Aortic smooth muscle cell (primary cell): Measurements from ENCODE around the gene CXXC5. TPM values are rescaled to one million over a fixed set of nuclear protein-coding genes. Genes with fewer than 3 reads are reported as not detected.

Experiments
- total RNA-seq: library from RNA; depleted of rRNA; stranded (reverse); fragments of >200 nt; gene quantifications from 2 replicates; pipeline ENCODE4 v1.2.3, GENCODE V29; 2014

CXXC5 gene
- 117 and 166 TPM in 2 replicates for total RNA-seq

DNA sequence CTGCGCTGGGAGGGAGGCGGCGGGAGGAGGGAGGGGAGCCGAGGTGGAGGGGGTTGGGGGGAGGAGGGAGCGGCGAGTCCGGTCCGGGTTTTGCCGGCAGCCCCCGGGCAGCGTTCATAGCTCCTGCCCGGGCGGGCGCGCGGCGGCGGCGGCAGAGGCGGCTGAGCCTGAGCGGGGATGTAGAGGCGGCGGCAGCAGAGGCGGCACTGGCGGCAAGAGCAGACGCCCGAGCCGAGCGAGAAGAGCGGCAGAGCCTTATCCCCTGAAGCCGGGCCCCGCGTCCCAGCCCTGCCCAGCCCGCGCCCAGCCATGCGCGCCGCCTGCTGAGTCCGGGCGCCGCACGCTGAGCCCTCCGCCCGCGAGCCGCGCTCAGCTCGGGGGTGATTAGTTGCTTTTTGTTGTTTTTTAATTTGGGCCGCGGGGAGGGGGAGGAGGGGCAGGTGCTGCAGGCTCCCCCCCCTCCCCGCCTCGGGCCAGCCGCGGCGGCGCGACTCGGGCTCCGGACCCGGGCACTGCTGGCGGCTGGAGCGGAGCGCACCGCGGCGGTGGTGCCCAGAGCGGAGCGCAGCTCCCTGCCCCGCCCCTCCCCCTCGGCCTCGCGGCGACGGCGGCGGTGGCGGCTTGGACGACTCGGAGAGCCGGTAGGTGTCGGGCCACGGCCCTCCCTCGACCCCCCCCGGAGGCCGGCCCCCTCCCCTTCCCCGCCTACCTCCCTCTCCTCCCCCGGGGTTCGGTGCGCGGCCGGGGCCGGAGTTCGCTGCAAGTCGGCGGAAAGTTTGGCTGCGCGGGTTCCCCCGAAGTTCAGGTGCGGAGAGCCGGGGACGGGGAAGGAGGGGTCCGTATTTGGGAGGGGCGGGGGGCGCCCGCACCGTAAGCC is at the start of gene CXXC5:
TSS of gene CXXC5 (plus strand) at position 145 of the 877 bp plus-strand sequence. CDS start 32,175 bp downstream, outside the sequence.

Other genes starting within 250 kb of the CXXC5 start
- gene SPATA24, start 244.3 kb upstream of the CXXC5 start, total RNA-seq = 7.0 and 9.6 TPM in 2 replicates
- gene DNAJC18, start 208.8 kb upstream of the CXXC5 start, total RNA-seq = 6.2 and 6.9 TPM in 2 replicates
- gene ECSCR, start 185.6 kb upstream of the CXXC5 start, total RNA-seq = 6.8 and 13.7 TPM in 2 replicates
- gene SMIM33, start 177.3 kb upstream of the CXXC5 start, total RNA-seq = not detected in 2 replicates
- 57.2 and 98.0 TPM in 2 replicates for gene STING1, start 165.6 kb upstream of the CXXC5 start, total RNA-seq
- gene UBE2D2, start 87.0 kb upstream of the CXXC5 start, total RNA-seq = 48.7 and 50.7 TPM in 2 replicates
- gene PSD2, start 147.5 kb downstream of the CXXC5 start, total RNA-seq = 0.12 and 0.13 TPM in 2 replicates